Liver (tissue), 3 donors: Measurements from ENCODE around the gene PRKX.

Source experiments
- ATF3 ChIP-seq: IDR thresholded peaks from 2 replicates; pipeline ENCODE4 v1.6.1; 2016; ENCODE audit warnings: antibody characterized with exemption
- CTCF ChIP-seq: fragments of 150-350 bp; IDR thresholded peaks from 2 replicates; pipeline ENCODE4 v1.5.1; 2017; ENCODE audit warnings: improper control_type of control experiment, low read depth, low read length; ENCODE audit not compliant: missing input control
- EGR1 ChIP-seq, 2 donors: IDR thresholded peaks; 2 replicates each; pipeline ENCODE4 v1.6.1; 2016 to 2018; ENCODE audit warnings: antibody characterized with exemption in 2 of 2, low read depth in 2 of 2
- GABPA ChIP-seq, 2 donors: IDR thresholded peaks in 1 of 2; conservative IDR thresholded peaks in 1 of 2; 2 replicates each; pipeline ENCODE4 v1.6.1; 2016; ENCODE audit warnings: antibody characterized with exemption in 2 of 2, mild to moderate bottlenecking in 1 of 2, moderate library complexity in 1 of 2
- HNF4G ChIP-seq: IDR thresholded peaks from 2 replicates; pipeline ENCODE4 v1.6.1; 2016; ENCODE audit warnings: antibody characterized with exemption
- JUND ChIP-seq, 2 donors: IDR thresholded peaks; 2 replicates each; pipeline ENCODE4 v1.6.1; 2016; ENCODE audit warnings: antibody characterized with exemption in 2 of 2
- MAX ChIP-seq: IDR thresholded peaks from 2 replicates; pipeline ENCODE4 v1.6.1; 2016; ENCODE audit warnings: antibody characterized with exemption
- NR2F2 ChIP-seq: IDR thresholded peaks from 2 replicates; pipeline ENCODE4 v1.6.1; 2016; ENCODE audit warnings: antibody characterized with exemption
- RAD21 ChIP-seq, 2 donors: IDR thresholded peaks; 2 replicates each; pipeline ENCODE4 v1.6.1; 2016; ENCODE audit warnings: antibody characterized with exemption in 2 of 2, mild to moderate bottlenecking in 2 of 2
- REST ChIP-seq: IDR thresholded peaks from 2 replicates; pipeline ENCODE4 v1.6.1; 2016; ENCODE audit warnings: antibody characterized with exemption, mild to moderate bottlenecking
- RXRA ChIP-seq, 2 donors: IDR thresholded peaks; 2 replicates each; pipeline ENCODE4 v1.6.1; 2017 to 2018; ENCODE audit warnings: antibody characterized with exemption in 2 of 2, mild to moderate bottlenecking in 1 of 2
- TAF1 ChIP-seq: conservative IDR thresholded peaks from 2 replicates; pipeline ENCODE4 v1.6.1; 2016; ENCODE audit warnings: antibody characterized with exemption, mild to moderate bottlenecking
- YY1 ChIP-seq: IDR thresholded peaks from 2 replicates; pipeline ENCODE4 v1.6.1; 2016; ENCODE audit warnings: antibody characterized with exemption, mild to moderate bottlenecking
- ZBTB33 ChIP-seq: IDR thresholded peaks from 2 replicates; pipeline ENCODE4 v1.6.1; 2016; ENCODE audit warnings: antibody characterized with exemption
- donor health status: healthy.
- donor health status: healthy.

- TF ChIP-seq YY1: no peak
- TF ChIP-seq CTCF: no peak
- no peak for TF ChIP-seq RAD21 (IDR thresholded peaks at IDR 0.05)
- no peak for TF ChIP-seq GABPA (IDR thresholded peaks at IDR 0.05 in 1 of 2, conservative IDR thresholded peaks at IDR 0.05 in 1 of 2)
- TF ChIP-seq REST: no peak
- no peak for TF ChIP-seq HNF4G
- no peak for TF ChIP-seq JUND (IDR thresholded peaks at IDR 0.05)
- TF ChIP-seq RXRA (IDR thresholded peaks at IDR 0.05): no peak
- TF ChIP-seq NR2F2: no peak
- TF ChIP-seq TAF1: no peak
- no peak for TF ChIP-seq ATF3
- TF ChIP-seq MAX: no peak
- no peak for TF ChIP-seq EGR1 (IDR thresholded peaks at IDR 0.05; ENCODE audit: low read depth in 2 of 2)
- no peak for TF ChIP-seq ZBTB33
These were observed 53.7 kb downstream of the PRKX start for GRCh38 chrX:3659761-3660160.
